Loucy (cell line): ENCODE data around the gene ZNF775.

Experiments used
- H2AFZ ChIP-seq: fragments of 200-600 bp; sonication (generic); 2 replicates; pipeline ENCODE4 v1.6.0; 2016; ENCODE audit warnings: antibody characterized with exemption, mild to moderate bottlenecking, low read length, moderate library complexity
- H3F3A ChIP-seq: fragments of 200-600 bp; 2 replicates; pipeline ENCODE4 v1.6.0; 2016; ENCODE audit warnings: antibody characterized with exemption, low read depth, mild to moderate bottlenecking
- H3K27me3 ChIP-seq: fragments of 200-600 bp; sonication (generic); 2 replicates; pipeline ENCODE4 v1.6.1; 2014; ENCODE audit warnings: low read length, mild to moderate bottlenecking; ENCODE audit not compliant: insufficient read depth, poor library complexity, severe bottlenecking
- H3K36me3 ChIP-seq: fragments of 200-600 bp; sonication (generic); 2 replicates; pipeline ENCODE4 v1.6.1; 2016; ENCODE audit warnings: low read length; ENCODE audit not compliant: insufficient read depth
- H3K4me1 ChIP-seq: fragments of 200-600 bp; sonication (generic); 2 replicates; pipeline ENCODE4 v1.5.1; 2014; ENCODE audit warnings: low read length, mild to moderate bottlenecking; ENCODE audit not compliant: insufficient read depth, poor library complexity, severe bottlenecking
- H3K4me2 ChIP-seq: fragments of 200-600 bp; sonication (generic); 2 replicates; pipeline ENCODE4 v1.6.0; 2014; ENCODE audit warnings: antibody characterized with exemption, low read length, low read depth, mild to moderate bottlenecking; ENCODE audit not compliant: poor library complexity, severe bottlenecking
- H3K4me3 ChIP-seq: fragments of 200-600 bp; sonication (generic); 2 replicates; pipeline ENCODE4 v1.5.1; 2014; ENCODE audit warnings: low read length, mild to moderate bottlenecking, mixed read lengths; ENCODE audit not compliant: poor library complexity, severe bottlenecking
- H3K79me2 ChIP-seq: fragments of 200-600 bp; sonication (generic); 2 replicates; pipeline ENCODE4 v1.6.1; 2014; ENCODE audit warnings: low read length; ENCODE audit not compliant: insufficient read depth
- H3K9ac ChIP-seq: fragments of 200-600 bp; sonication (generic); 2 replicates; pipeline ENCODE4 v1.6.0; 2014; ENCODE audit warnings: mild to moderate bottlenecking, low read depth, low read length, moderate library complexity; ENCODE audit not compliant: poor library complexity, severe bottlenecking
- H3K9me2 ChIP-seq: fragments of 200-600 bp; sonication (generic); replicated peaks from 2 replicates; pipeline ENCODE4 v1.6.1; 2016; ENCODE audit warnings: low read depth, low read length, mixed read lengths
- H3K9me3 ChIP-seq: fragments of 200-600 bp; sonication (generic); 2 replicates; pipeline ENCODE4 v1.6.1; 2014; ENCODE audit warnings: mild to moderate bottlenecking, antibody characterized with exemption, low read length, low read depth; ENCODE audit not compliant: insufficient read depth
- H4K20me1 ChIP-seq: fragments of 200-600 bp; sonication (generic); 2 replicates; pipeline ENCODE4 v1.6.0; 2014; ENCODE audit warnings: antibody characterized with exemption, low read length, mild to moderate bottlenecking; ENCODE audit not compliant: insufficient read depth, poor library complexity, severe bottlenecking
- CTCF ChIP-seq: fragments of 200-600 bp; sonication (generic); conservative IDR thresholded peaks from 2 replicates; pipeline ENCODE4 v1.5.1; 2014; ENCODE audit warnings: mild to moderate bottlenecking, antibody characterized with exemption, low read length
- EZH2phosphoT487 ChIP-seq: fragments of 200-600 bp; IDR thresholded peaks from 2 replicates; pipeline ENCODE4 v1.6.1; 2018; ENCODE audit warnings: antibody characterized with exemption, mild to moderate bottlenecking, moderate library complexity, borderline replicate concordance

ZNF775 gene

GRCh38 chr7:150368096-150368883 is 10.8 kb upstream of the ZNF775 start, which contains the start of gene REPIN1:
TSS of gene REPIN1 (plus strand) at chr7:150368822. CDS start at chr7:150369712, 890 bp downstream.
- peak within 1 kb of the TSS; percentile 9; the same call in 1 of the 2 replicates for H2AFZ ChIP-seq
- H3K9me2 ChIP-seq: no peaks in the 10 kb centered on the region
- H4K20me1 ChIP-seq: peaks cover 41% of the 10 kb centered on the region
- peak within 1 kb of the TSS; percentile 99 for H3K4me3 ChIP-seq
- H3K4me2 ChIP-seq: peak within 1 kb of the TSS; percentile 89
- TF ChIP-seq CTCF: no peak
- TF ChIP-seq EZH2phosphoT487: no peak
- H3K79me2 ChIP-seq: peaks cover 57% of the 10 kb centered on the region
- H3K27me3 ChIP-seq: peaks cover 6% of the 10 kb centered on the region
- H3F3A ChIP-seq: 0 out of 2 replicates have a peak, but pooled peaks cover 8% of the 10 kb centered on the region
- H3K9me3 ChIP-seq: no peaks in the 10 kb centered on the region
- peak within 1 kb of the TSS; percentile 100 for H3K9ac ChIP-seq
- peaks cover 53% of the 10 kb centered on the region for H3K4me1 ChIP-seq
- peaks cover 9% of the 10 kb centered on the region; the same call in 1 of the 2 replicates for H3K36me3 ChIP-seq

DNA sequence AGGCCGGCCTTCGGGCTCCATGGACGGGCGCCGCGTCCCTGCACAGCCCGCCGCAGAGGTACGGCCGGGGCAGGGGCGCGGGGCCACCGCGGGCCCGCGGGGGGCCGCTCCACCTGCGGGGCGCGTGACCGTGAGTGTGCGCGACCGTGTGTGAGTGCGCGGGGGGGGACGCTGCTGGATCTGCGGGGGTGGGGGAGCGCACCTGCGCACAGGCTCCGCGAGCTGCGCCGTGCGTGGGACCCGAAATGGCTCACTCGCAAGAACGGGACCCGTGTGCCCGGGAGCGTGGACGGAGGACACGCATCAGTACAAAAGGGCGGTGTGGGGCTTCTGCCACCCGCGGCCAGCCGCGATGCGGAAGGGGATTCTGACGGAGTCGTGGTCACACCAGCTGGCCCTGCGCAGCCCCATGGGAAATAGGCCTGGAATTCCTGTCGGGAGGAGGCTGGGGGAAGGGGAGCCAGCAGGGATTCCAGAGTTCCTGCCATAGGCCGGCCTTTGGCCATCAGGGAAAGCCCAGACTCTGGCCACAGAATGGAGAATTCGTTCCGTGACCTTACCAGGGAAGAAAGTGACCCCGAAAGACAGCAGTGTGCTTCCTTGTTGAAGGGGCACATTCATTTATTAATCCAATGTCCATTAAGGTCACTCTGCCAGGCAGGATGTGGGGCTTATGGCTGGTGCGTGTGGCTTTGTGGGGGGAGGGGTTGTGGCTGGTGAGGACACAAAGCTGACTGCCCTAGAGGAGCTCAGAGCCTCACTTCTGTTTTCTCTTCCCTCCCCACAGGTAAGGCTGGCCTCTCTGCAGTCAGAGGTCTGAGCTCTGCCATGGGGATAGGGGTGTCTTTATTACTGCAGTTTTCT is 10.0 kb upstream of the ZNF775 start:
- Histone ChIP-seq H3K4me3 (peak overlapping the region; percentile 99), H4K20me1 (peaks cover 49% of the 10 kb centered on the region), H3K36me3 (peaks cover 17% of the 10 kb centered on the region; the same call in 1 of the 2 replicates), H2AFZ (no peak overlapping the region), H3K79me2 (peaks cover 66% of the 10 kb centered on the region), H3K9me2 (no peaks in the 10 kb centered on the region), H3K27me3 (peaks cover 6% of the 10 kb centered on the region), H3K9me3 (no peaks in the 10 kb centered on the region), H3K9ac (peak overlapping the region; percentile 100), H3K4me2 (peak overlapping the region; percentile 89), H3F3A (0 out of 2 replicates have a peak, but pooled peaks cover 8% of the 10 kb centered on the region), H3K4me1 (peaks cover 45% of the 10 kb centered on the region)
- TF ChIP-seq CTCF (no peak), EZH2phosphoT487 (no peak)

DNA sequence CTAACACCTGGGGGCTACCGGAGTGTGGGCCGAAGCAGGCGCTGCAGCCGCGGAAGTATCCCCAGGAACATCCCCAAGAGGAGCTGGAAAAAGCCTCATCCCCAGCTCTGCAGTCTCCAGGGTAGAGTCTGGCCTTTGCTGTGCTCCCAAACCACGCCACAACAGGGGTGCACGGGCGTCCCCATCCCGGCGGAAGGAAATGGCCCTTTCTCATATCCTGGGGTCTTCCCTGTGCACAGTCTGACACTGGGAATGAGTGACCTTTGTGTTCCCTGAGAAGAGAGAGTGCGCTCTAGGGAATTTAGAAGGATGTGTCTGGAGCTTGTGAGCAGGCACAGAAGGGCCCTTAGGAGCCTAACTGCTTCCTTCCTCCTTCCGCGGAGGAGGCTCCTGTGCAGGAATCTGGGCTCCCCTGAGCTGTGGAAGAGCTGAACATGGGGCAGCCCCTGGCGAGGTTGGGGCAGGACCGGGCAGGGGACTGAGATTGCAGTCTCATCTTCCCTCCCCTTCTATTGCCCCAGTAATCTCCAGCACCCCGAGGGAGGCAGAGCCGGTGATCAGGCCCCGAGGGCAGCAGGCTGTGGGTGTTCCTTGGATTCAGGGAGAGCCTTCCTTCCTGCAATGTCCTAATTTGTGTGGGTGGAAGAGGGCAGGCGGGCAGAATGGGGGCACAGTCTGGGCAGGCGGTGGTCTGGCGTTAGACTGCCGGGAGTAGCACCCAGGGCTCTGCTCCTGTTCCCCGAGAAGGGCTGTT is 9.2 kb upstream of the ZNF775 start:
- Histone ChIP-seq H4K20me1 (peaks cover 51% of the 10 kb centered on the region), H3K4me1 (peaks cover 40% of the 10 kb centered on the region), H3K9me2 (no peaks in the 10 kb centered on the region), H3K79me2 (peaks cover 72% of the 10 kb centered on the region), H3K36me3 (peaks cover 19% of the 10 kb centered on the region; the same call in 1 of the 2 replicates), H3K9me3 (no peaks in the 10 kb centered on the region), H3K27me3 (peaks cover 6% of the 10 kb centered on the region), H3K9ac (peak overlapping the region; percentile 100), H2AFZ (no peak overlapping the region), H3K4me3 (peak overlapping the region; percentile 99), H3F3A (0 out of 2 replicates have a peak, but pooled peaks cover 8% of the 10 kb centered on the region), H3K4me2 (peak overlapping the region; percentile 89)
- TF ChIP-seq CTCF (no peak), EZH2phosphoT487 (no peak)
